Smooth muscle cell of trachea (primary cell): Measurements from ENCODE around the gene BECN2. TPM values are rescaled to one million over a fixed set of nuclear protein-coding genes. Genes with fewer than 3 reads are reported as not detected.

Experiments
- total RNA-seq: library from RNA; depleted of rRNA; stranded (reverse); fragments of >200 nt; gene quantifications from 2 replicates; pipeline ENCODE4 v1.2.1, GENCODE V29; 2014

BECN2 gene
- total RNA-seq: not detected in 2 replicates

GRCh38 chr1:241957692-241958494, at the start of gene BECN2:
Gene BECN2 (plus strand): TSS chr1:241957767. CDS start chr1:241957767, 0 bp downstream.

GRCh38 chr1:241999026-241999425, 41.5 kb downstream of the BECN2 start, which contains the start of gene MAP1LC3C:
Gene MAP1LC3C (minus strand): TSS chr1:241999098. CDS start chr1:241999008, 90 bp downstream.

Other genes with a start within 250 kb of the BECN2 start
- 2.0 and 14.7 TPM in 2 replicates for gene EXO1, start 109.6 kb upstream of the BECN2 start, total RNA-seq
- 0.87 and 1.3 TPM in 2 replicates for gene MAP1LC3C, start 41.3 kb downstream of the BECN2 start, total RNA-seq